AG09319 (cell line): ENCODE data around the gene PRKAR1B.

ENCODE experiments used
- DNase-seq: peaks from one replicate; pipeline ENCODE4 v3.0.0-alpha.2; 2010; ENCODE audit warnings: low read depth; ENCODE audit errors: extremely low read depth
- CTCF ChIP-seq: IDR thresholded peaks from 2 replicates; pipeline ENCODE4 v1.5.1; 2011; ENCODE audit warnings: low read depth, mild to moderate bottlenecking, inconsistent platforms, low read length, moderate library complexity

The PRKAR1B gene

DNA sequence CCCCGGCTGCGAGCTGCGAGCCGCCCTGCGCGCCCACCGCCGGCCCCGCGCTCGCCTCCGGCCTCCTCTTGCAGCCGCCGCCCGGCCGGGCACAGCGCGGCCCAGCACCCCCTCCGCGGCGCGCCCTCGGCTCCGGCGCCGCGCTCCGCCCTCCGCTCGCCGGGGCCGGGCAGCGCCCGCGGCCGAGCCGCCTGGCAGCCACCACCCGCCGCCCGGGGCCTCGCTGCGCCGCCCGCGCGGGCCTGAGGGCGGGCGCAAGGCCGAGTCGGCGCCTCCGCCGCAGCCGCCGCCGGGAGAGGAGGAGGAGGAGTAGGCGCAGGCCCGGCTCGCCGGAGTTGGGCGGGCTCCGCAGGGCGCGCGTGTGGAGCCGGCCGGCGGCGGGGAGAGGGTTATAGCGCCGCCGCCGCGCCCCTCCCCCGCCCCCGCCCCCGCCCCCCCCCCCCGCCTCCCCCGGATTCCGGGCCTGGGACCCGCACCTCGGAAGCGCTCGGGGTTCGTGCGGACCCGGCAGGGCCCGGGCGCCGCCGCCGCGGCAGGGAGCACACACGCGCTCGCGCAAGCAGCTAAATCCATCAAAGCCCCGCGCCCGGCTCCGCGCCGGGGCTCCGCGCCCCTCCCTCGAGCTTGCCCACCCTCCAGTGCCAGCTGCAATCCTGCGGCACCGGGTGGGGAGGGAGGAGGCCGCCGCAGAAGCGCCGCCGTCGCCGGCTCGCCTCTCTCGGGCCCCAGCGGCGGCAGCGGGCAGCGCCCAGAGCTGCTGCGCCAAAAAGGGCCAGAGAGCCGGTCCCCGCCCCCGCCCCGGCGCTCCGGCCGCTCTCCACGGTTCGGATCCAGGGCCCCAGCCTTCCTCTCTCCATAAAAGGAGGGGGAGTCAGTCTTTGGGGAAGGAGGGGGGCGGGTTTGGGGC is 207.3 kb downstream of the PRKAR1B start, which contains the start of gene PDGFA:
Gene PDGFA (minus strand): TSS at position 363 of the 907 bp plus-strand sequence. CDS start 845 bp downstream, outside the sequence.
- no peak; the same call in 1 of the 2 replicates for TF ChIP-seq CTCF
- DNase-seq, result no peak

- no peak for TF ChIP-seq CTCF
- DNase-seq, result no peak
Observed at GRCh38 chr7:518630-519483, 208.2 kb downstream of the PRKAR1B start.

DNA sequence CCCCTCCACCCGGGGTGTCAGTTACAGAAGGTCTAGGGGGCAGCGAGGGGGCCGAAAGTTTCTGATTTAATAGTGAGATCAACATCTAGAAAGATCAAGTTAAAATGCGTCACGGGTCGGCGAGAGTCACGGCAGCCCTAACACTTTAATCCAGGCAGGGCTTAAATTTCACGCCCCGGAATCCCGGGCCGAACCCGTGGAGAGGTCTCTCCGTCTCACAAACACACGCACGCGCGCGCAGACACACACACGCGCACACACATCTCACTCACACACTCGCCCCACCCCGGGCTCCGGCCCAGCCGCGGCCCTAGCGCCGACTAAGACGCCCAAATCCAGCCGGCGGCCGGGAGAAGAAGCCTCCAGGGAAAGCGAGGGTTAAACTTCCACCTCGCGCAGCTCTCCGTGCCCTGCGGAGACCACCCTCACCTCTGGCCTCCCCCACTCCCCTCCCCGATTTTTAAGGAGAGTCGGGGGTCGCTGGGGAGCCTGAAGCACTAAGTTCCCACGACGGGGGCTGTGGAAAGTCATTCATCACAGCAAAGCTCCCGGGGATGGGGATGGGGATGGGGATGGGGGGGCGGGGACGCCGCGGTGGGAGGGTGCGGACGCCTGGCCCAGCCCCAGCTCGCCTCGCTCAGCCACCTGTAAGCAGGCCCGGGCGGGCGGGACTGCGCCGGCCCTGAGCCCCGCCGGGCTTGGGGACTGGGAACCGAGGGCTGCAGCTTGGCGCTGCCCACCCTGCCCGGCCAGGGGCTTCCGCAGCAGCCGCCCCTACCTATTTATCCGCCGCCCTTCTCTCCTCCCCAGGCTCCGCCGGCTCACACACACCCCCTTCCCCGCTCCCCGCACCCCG is 209.1 kb downstream of the PRKAR1B start:
- DNase-seq, result no peak

DNA sequence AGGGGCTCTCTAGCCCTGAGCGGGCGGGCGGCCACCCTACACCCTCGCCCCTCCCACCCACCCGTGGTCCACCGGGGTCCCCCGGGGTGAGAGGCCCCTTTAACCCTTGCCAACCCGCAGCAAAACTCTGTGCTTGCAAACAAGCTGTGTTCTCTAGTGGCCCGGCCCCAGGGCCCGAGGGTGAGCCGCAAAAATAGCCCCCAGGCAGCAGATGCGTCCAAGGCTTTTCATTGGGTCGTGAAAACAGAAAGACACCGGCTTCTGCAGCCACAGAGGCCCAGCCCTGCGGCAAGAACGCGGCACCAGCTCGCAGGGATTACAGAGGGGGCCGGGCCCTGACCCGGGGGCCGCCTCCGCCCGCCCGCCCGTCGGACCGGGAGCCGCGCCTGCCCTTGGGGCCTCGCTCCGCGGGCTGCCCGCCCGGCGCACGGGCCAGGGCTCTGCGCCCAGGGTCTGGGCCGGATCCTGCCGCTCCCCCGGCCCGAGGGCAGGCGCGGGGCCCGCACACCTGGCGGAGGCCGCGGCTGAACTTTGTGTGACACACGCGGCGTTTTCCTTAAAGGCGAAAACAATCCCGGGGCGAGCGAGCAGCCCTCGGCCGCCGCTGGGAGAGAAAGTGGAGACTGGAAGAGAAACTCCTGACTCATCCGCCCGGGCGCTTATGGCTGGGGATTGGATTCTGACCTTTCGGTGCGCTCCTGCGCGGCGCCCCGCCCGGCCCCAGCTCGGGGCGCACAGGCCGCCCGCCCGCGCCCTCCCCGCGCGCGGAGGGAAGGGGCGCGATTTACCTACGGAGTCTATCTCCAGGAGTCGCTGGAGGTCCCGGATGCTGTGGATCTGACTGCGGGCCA is 210.2 kb downstream of the PRKAR1B start:
- DNase-seq, result no peak
- no peak for TF ChIP-seq CTCF

More for the DNA sequence above, 209.1 kb downstream of the PRKAR1B start:
- no peak for TF ChIP-seq CTCF

- TF ChIP-seq CTCF, result no peak
- no peak for DNase-seq
Observed at GRCh38 chr7:516216-516605, 210.9 kb downstream of the PRKAR1B start.

GRCh38 chr7:515628-516027 is 211.5 kb downstream of the PRKAR1B start:
- no peak for DNase-seq
- TF ChIP-seq CTCF, result no peak
